Activated CD8-positive, alpha-beta memory T cell treated with anti-CD3 and anti-CD28 coated beads, Interleukin-2, amount 50 U/mL, for 4 hours (primary cell): ENCODE measurements around the gene TSC22D2.
"Not testable (repeated sequence)": the region's sequence is repeated elsewhere in the genome, so short reads cannot be mapped to it uniquely, and the experiment has no call there.

Source experiments
- DNase-seq: peaks from one replicate; pipeline ENCODE4 v3.0.0-alpha.2; 2020

The TSC22D2 gene

DNA sequence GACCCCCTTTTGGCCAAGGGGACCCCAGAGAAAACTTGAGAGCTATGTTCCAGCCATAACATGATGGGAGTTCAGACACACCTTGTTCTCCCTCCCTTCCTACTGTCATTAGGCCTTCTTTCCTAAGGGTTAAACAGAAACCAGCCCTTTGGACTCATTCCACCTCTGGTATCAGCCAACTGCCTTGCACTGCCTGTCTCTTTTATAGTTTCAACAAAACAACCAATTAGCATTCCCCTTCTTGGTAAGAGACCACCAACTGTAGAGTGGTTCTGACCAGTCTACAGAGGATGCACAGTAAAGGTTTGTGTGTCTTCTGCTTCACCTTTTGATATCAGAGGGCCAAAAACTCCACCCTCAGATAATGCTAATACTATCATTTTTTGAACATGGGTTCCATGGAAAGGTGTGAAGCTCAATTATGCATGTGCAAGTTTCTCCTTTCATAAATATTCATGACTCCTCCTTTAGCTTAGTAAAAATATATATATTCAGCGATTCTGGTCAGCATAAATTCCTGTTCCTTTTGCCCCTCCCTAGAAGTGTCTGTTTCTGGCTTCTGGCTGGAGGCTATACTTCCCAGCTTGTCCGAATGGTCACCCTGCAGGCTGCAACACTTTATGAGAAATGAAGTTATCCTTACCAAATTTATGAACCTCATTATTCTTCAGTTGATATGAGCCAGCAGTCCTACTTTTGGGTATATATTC lies 82.3 kb downstream of the TSC22D2 start:
- no peak for DNase-seq

DNA sequence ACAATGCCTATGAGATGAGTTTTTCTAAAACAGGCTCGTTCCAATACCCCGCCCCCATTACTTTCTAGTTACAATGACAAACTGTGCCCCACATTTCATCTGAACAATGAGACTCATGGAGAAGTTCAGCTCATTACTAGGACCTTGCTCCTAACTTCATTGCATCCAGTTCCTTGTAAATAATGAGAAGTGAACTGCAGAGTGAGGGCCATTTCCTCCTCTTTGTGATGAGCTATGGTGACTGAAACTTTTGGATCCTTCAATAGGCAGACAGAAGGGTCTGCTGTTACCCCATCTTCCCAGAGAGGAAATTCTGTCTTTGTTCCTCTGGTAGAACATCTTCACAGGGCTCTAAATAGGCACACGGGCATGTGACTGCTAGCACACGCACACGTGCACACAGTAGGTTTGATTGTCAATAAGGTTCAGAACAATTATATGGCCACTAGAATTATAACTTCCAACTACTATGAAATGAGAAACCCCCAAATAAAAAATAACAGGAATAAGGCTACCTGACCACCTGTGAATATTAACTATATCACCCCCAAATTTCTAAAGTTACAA lies 86.4 kb downstream of the TSC22D2 start:
- no peak for DNase-seq

GRCh38 chr3:150495149-150495548 lies 87.1 kb downstream of the TSC22D2 start:
- no peak for DNase-seq

GRCh38 chr3:150495563-150496168 lies 87.6 kb downstream of the TSC22D2 start:
- no peak for DNase-seq

DNA sequence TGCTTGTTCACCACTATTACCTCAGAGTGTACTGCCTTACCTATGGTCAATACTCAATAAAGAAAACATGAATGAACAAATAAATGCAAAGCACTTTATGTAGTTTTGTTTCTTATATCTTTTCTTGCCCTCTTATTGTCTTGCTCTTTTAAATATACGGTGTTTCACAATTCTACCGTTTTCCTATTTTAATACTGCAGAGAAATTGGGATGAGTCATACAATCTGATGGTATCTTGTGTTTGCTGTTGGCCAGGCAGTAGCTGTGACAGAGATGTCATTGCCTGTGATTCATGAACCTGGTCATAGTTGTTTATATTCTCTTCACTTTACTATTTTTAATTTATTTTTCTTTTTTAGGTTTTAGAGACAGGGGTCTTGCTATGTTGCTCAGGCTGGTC lies 89.9 kb downstream of the TSC22D2 start:
- DNase-seq: no peak

GRCh38 chr3:150500960-150501359 lies 92.9 kb downstream of the TSC22D2 start:
- not testable (repeated sequence) for DNase-seq

- DNase-seq: no peak
Measured at GRCh38 chr3:150503402-150504099, 95.5 kb downstream of the TSC22D2 start.

DNA sequence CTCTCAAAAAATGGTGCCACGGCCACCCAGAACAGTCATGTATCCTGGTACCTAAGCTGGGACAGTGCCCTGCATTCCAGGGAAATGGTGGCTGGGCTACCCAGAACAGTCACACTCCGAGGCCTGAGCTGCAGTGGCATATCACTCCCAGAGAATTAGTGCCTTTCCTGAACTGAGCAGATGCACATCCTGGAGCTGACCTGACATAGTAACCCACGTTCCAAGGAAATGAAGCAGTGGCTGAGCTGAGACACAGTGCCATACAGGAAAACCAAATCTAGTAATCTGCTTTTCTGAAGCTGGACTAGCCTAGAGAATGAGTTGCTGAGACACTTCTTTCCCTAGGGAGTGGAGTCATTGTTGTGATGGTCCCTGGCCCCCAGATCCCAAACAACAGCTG lies 96.4 kb downstream of the TSC22D2 start:
- no peak for DNase-seq

GRCh38 chr3:150508401-150508800 lies 100.3 kb downstream of the TSC22D2 start:
- DNase-seq: no peak

DNA sequence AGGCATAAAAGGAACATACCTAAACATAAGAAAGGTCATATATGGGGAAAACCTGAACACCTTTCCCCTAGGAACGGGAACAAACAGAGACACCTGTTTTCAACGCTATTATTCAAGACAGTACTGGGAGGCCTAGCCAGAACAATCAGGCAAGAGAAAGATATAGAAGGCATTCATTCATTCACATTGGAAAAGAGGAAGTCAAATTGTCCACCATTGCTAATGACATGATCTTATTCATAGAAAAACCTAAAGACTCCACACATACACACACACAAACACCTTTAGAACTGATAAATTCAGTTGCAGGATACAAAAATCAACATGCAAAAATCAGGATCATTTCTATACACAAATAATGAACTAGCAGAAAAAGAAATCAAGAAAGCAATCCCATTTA lies 101.7 kb downstream of the TSC22D2 start:
- no peak for DNase-seq

DNA sequence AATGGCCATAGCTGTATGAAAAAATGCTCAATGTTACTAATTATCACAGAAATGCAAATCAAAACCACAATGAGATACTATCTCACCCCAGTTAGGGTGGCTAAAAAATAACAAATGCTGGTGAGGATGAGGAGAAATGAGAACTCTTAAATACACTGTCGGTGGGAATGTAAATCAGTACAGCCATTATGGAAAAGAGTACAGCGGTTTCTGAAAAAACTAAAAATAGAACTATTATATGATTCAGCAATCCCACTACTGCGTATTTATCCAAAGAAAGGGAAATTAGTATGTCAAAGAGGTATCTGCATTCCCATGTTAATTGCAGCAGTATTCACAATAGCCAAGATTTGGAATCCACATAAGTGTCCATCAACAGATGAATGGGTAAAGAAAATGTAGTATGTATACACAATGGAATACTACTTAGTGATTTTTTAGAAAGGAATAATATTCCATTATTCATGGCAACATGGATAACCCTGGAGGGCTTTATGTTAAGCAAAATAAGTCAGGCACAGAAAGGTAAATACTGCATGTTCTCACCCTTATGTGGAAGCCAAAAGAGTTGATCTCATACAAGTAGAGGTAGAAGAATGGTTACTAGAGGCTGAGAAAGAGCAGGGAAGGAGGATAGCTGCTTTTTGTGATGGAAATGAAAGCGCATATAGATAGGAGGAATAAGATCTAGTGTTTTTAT lies 103.2 kb downstream of the TSC22D2 start:
- no peak for DNase-seq

GRCh38 chr3:150515210-150515609 lies 107.1 kb downstream of the TSC22D2 start:
- no peak for DNase-seq
